ENCODE data around the gene IGFL4.

DNA sequence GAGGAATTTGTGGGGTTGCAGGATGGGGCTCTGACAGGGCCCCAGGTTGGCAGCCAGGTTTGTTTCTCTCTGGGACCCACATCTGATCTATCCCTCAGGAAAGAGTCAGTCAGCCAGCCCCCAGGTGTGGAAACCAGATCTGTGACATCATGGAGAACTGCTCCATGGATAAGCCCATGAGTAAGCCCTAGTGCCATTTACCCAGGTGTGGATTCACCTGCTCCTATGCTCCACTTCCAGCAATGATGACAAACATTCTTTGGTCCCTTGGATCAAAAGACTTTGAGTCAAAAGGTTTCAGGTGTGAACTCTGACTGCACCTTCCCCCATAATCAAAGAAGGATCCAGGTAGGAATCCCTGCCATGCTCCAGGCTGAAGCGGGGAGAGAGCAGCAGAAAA lies 26.9 kb upstream of the IGFL4 start:
- TF ChIP-seq, protein P1, sequence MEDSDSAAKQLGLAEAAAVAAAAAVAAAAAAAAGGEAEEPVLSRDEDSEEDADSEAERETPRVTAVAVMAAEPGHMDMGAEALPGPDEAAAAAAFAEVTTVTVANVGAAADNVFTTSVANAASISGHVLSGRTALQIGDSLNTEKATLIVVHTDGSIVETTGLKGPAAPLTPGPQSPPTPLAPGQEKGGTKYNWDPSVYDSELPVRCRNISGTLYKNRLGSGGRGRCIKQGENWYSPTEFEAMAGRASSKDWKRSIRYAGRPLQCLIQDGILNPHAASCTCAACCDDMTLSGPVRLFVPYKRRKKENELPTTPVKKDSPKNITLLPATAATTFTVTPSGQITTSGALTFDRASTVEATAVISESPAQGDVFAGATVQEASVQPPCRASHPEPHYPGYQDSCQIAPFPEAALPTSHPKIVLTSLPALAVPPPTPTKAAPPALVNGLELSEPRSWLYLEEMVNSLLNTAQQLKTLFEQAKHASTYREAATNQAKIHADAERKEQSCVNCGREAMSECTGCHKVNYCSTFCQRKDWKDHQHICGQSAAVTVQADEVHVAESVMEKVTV (CRISPR knock-in tag; IDR thresholded peaks at IDR 0.05): no peak
- TF ChIP-seq, protein P2, sequence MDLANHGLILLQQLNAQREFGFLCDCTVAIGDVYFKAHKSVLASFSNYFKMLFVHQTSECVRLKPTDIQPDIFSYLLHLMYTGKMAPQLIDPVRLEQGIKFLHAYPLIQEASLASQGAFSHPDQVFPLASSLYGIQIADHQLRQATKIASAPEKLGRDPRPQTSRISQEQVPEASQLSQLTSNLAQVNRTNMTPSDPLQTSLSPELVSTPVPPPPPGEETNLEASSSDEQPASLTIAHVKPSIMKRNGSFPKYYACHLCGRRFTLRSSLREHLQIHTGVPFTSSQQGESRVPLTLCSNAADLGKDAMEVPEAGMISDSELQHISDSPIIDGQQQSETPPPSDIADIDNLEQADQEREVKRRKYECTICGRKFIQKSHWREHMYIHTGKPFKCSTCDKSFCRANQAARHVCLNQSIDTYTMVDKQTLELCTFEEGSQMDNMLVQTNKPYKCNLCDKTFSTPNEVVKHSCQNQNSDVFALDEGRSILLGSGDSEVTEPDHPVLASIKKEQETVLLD (IDR thresholded peaks at IDR 0.05): no peak
- TF ChIP-seq ETV6 (IDR thresholded peaks at IDR 0.05; ENCODE audit: borderline replicate concordance in 1 of 2, low read depth in 2 of 2, low read length in 1 of 2): no peak
- TF ChIP-seq ETV6 (CRISPR knock-in tag; IDR thresholded peaks at IDR 0.05; ENCODE audit: borderline replicate concordance): no peak
- no peak for TF ChIP-seq SMAD1 (IDR thresholded peaks at IDR 0.05; ENCODE audit: low read depth, low read length, partially characterized antibody)
- TF ChIP-seq, protein P3, sequence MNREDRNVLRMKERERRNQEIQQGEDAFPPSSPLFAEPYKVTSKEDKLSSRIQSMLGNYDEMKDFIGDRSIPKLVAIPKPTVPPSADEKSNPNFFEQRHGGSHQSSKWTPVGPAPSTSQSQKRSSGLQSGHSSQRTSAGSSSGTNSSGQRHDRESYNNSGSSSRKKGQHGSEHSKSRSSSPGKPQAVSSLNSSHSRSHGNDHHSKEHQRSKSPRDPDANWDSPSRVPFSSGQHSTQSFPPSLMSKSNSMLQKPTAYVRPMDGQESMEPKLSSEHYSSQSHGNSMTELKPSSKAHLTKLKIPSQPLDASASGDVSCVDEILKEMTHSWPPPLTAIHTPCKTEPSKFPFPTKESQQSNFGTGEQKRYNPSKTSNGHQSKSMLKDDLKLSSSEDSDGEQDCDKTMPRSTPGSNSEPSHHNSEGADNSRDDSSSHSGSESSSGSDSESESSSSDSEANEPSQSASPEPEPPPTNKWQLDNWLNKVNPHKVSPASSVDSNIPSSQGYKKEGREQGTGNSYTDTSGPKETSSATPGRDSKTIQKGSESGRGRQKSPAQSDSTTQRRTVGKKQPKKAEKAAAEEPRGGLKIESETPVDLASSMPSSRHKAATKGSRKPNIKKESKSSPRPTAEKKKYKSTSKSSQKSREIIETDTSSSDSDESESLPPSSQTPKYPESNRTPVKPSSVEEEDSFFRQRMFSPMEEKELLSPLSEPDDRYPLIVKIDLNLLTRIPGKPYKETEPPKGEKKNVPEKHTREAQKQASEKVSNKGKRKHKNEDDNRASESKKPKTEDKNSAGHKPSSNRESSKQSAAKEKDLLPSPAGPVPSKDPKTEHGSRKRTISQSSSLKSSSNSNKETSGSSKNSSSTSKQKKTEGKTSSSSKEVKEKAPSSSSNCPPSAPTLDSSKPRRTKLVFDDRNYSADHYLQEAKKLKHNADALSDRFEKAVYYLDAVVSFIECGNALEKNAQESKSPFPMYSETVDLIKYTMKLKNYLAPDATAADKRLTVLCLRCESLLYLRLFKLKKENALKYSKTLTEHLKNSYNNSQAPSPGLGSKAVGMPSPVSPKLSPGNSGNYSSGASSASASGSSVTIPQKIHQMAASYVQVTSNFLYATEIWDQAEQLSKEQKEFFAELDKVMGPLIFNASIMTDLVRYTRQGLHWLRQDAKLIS (CRISPR knock-in tag; IDR thresholded peaks at IDR 0.05): no peak
- no peak for TF ChIP-seq ZNF253 (CRISPR knock-in tag; conservative IDR thresholded peaks at IDR 0.05)
- no peak for TF ChIP-seq PCBP2 (IDR thresholded peaks at IDR 0.05; ENCODE audit: low read depth, low read length, poor library complexity, severe bottlenecking)
- TF ChIP-seq, protein P4, sequence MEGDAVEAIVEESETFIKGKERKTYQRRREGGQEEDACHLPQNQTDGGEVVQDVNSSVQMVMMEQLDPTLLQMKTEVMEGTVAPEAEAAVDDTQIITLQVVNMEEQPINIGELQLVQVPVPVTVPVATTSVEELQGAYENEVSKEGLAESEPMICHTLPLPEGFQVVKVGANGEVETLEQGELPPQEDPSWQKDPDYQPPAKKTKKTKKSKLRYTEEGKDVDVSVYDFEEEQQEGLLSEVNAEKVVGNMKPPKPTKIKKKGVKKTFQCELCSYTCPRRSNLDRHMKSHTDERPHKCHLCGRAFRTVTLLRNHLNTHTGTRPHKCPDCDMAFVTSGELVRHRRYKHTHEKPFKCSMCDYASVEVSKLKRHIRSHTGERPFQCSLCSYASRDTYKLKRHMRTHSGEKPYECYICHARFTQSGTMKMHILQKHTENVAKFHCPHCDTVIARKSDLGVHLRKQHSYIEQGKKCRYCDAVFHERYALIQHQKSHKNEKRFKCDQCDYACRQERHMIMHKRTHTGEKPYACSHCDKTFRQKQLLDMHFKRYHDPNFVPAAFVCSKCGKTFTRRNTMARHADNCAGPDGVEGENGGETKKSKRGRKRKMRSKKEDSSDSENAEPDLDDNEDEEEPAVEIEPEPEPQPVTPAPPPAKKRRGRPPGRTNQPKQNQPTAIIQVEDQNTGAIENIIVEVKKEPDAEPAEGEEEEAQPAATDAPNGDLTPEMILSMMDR (IDR thresholded peaks at IDR 0.05 in 2 of 3, conservative IDR thresholded peaks at IDR 0.05 in 1 of 3; ENCODE audit: insufficient read depth in 2 of 3, low read depth in 1 of 3, low read length in 3 of 3): no peak
- TF ChIP-seq, protein P5, sequence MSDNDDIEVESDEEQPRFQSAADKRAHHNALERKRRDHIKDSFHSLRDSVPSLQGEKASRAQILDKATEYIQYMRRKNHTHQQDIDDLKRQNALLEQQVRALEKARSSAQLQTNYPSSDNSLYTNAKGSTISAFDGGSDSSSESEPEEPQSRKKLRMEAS (CRISPR knock-in tag; IDR thresholded peaks at IDR 0.05): no peak
- TF ChIP-seq TCF7L2 (IDR thresholded peaks at IDR 0.05; ENCODE audit: low read depth, low read length): no peak
- TF ChIP-seq ATF1 (CRISPR knock-in tag; IDR thresholded peaks at IDR 0.05): no peak
- TF ChIP-seq ATF1 (tag; IDR thresholded peaks at IDR 0.05): no peak
